HG03060 (cell line): ENCODE results near the gene GSTP1.
"Not testable (repeated sequence)": the region's sequence is repeated elsewhere in the genome, so short reads cannot be mapped to it uniquely, and the experiment has no call there.

Experiments
- ATAC-seq: cut with Tn5 transposase; IDR thresholded peaks from one replicate; pipeline ENCODE4 v1.9.1; 2021; ENCODE audit warnings: low read depth, moderate number of reproducible peaks; ENCODE audit not compliant: unreplicated experiment

The GSTP1 gene

DNA sequence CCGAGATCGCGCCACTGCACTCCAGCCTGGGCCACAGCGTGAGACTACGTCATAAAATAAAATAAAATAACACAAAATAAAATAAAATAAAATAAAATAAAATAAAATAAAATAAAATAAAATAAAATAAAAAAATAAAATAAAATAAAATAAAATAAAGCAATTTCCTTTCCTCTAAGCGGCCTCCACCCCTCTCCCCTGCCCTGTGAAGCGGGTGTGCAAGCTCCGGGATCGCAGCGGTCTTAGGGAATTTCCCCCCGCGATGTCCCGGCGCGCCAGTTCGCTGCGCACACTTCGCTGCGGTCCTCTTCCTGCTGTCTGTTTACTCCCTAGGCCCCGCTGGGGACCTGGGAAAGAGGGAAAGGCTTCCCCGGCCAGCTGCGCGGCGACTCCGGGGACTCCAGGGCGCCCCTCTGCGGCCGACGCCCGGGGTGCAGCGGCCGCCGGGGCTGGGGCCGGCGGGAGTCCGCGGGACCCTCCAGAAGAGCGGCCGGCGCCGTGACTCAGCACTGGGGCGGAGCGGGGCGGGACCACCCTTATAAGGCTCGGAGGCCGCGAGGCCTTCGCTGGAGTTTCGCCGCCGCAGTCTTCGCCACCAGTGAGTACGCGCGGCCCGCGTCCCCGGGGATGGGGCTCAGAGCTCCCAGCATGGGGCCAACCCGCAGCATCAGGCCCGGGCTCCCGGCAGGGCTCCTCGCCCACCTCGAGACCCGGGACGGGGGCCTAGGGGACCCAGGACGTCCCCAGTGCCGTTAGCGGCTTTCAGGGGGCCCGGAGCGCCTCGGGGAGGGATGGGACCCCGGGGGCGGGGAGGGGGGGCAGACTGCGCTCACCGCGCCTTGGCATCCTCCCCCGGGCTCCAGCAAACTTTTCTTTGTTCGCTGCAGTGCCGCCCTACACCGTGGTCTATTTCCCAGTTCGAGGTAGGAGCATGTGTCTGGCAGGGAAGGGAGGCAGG lies at the start of gene GSTP1:
TSS of gene GSTP1 (plus strand) at position 566 of the 958 bp plus-strand sequence. CDS start at position 598, 32 bp downstream.
- ATAC-seq, result no peak

DNA sequence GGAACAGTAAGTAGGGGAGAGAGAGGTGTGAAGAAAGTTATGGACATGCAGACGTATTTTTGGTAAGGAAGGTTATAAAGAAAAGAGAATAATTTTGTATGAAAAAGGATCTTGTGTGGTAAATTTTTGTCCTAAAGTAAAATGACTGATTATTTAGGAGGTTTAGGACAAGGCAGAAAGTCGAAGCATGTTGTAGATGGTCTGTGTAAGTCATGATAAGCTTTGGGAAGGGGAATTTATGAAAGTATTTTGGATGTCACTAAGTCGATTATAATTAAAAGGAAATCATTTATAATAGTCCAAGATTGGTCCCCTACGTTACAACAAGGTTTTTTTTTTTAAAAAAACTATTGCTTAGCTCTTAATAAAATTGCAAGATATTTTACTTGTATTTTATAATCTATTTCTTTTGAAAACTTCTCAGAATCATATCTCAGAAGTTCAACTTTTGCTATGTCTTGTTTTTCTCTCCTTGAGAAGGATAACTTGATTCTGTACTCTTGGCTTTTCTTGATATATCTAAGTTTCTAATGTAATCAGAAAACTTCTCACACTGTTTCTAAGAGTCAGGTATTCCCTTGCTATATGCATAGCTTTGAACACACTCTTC lies 49.4 kb upstream of the GSTP1 start:
- no peak for ATAC-seq

DNA sequence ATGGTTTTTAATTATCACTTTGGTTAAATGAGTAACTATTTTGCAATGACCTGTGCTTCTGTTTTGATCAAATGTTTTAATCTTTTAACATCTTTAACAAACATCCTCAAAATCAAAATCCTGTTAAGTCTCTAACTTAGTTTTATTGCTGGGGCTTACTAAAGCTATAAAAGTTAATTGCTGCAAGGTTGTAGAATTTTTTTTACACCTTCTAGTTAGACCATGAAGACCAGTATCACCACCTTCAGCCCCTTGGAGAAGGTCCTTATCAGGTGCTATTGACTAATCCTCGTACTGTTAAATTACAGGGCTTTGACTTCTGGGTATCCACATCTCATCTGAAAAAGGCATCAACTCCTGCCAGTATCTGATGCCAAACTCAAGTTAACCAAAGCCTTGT lies 48.1 kb upstream of the GSTP1 start:
- ATAC-seq, result no peak

DNA sequence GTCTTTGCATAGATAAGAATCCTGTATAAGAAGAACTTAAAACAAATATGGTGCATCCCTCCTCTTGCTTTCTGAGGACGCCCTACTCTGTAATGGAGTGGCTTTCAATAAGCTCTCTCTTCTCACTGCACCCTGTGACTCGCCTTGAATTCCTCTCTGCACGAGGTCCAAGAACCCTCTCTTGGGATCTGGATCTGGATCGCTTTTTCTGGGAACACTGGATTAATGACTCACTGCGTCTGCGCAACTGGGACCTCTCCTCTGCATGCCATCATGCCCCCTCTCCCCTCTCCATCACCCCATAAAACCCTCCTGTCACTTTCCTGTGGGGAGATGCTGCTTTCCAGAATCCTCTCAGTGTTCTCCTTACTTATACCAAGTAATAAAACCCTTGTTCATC lies 45.3 kb upstream of the GSTP1 start:
- ATAC-seq, result no peak

DNA sequence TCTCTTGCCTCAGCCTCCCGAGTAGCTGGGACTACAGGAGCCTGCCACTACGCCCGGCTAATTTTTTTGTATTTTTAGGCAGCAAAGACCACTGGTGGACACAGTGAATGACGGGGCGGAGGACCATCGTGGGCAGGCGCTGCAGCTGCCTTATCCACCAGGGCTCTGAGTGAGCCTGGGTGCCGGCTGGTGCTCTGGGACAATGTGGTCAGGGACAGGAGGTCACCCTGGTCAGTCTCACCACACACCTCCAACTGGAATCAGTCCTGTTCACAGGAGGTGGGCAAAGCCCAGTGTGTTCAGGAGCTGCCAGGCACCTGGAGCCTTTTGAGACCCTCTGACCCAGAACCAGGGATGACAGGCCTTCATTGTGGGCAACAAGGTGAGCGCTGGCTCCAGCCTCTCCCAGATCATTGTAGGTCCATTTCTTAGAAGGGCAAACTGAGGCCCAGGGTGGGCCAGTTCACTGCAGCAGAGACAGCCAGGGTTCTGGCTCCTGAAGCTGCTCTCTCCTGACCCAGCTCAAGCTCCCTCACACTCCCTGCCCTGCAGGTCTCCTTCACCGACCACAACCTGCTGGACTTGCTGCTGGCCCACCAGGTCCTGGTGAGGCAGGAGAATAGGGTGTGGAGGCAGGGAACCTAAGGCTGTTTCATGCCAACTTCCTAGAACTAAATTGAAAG lies 44.6 kb upstream of the GSTP1 start:
- ATAC-seq, result no peak

DNA sequence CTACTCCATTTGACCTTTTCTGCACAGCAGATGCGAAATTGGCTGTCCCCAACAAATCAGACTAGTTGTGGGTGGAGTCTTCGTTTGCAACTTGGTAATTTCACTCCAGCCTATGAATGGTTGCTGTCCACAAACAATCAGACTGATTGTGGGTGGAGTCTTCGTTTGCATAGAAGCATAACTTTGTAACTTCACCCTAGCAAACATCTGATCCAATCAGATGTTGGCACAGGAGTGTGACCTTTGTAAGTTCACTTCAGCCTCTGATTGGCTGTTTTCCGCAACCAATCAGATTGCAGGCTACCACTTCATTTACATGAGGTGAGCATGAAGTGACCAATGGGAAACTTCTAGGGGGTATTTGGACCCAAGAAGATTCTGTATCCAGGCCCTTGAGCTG lies 44.1 kb upstream of the GSTP1 start:
- ATAC-seq, result no peak

DNA sequence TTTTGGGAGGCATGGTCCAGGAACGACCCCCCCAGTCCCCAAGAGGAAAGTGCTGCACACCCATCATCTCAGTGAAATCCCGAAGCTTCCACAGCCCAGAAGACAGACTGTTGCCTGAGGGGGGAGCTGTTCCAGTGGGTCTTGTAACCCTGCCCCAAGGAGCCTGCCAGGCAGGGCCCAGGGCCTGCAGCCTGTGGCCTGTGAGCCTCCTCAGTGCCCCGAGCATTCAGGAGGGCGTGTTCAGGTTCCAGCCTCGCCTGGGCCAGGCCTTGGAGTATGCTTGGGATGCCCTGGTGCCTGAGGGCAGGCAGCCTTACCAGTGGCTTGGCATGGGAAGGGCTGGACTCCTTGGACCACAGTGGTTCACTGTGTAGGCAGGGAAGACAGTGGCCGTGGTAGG lies 42.4 kb upstream of the GSTP1 start:
- ATAC-seq, result no peak

DNA sequence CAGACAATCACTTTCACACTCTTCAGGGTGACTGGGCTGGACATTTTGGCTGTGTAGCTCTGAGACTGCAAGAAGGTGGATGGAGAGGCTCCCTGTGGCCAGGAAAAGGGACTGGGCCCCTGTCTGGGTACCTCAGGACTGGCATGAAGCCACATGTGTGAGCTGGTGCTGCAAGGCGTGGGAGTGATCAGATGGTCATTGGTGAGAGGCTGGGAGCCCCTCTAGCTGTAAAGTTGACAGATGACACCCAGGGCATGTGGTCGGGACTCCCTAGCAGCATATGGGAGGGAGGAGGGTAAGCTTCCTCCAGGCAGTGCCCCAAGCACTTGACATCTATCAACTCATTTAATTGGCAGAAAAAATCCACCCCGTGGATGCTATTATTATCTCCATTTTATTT lies 41.4 kb upstream of the GSTP1 start:
- ATAC-seq, result no peak

DNA sequence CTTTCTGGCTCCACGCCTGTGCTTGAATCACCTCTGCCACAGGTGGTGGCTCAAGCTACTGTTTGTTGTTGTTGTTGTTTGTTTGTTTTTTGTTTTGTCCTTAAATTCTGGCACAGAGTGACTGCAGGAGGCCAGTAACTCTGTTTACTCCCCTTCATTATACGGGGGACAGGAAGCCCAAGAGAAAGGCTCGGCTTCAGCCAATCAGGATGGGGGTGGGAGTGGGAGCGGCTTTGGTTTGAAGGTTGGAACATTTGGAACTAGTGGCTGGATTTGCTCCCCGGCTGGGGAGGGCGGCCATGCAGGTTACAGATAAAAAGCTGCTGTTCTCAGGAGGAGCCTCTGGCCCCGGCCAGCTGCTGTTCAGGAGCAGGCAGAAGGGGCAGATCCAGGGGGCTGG lies 40.6 kb upstream of the GSTP1 start:
- no peak for ATAC-seq

DNA sequence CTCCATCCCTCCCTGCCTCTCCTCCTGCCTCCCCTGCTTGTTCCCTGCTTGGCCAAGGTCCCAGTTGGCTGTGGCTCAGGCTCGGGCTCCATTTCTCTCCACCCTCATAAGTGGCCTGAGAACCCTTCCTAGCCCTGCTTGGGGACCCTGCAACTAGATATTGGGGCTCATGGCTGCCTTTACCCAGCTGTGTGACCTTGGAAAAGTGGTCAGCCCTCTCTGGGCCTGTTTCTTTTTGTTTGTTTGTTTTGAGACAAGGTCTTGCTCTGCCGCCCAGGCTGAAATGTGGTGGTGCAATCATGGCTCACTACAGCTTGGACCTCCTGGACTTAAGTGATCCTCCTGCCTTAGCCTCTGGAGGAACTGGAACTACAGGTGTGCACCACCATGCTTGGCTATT lies 40.0 kb upstream of the GSTP1 start:
- no peak for ATAC-seq

DNA sequence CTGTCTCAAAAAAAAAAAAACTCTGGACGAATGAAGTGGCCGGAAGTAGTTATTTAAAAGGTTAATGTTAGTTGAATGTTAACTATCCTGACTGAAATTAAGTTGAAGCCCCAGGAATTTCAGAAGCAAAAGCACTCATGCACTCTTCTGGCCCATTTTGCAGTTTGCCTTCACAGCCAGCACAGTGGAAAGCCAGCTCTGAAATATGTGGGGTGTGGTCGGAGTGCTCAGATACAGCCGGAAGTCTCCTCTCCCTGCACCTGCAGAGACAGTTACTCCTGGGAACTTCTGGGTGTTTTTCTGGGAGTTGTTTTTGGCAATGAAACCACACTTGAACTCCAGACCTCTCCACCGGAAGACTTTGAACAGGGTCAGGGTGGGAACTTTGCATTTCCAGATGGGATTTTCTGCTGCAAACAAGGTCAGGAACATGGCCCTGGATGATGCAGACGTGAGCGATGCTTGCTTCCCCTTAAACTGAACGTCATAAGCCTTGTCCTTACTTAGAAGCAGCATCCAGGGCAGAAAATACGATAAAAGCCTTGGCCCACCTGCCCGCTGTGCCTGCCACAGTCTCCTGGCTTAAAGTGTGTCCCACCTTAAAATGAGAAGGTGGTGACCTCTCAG lies 38.9 kb upstream of the GSTP1 start:
- no peak for ATAC-seq

DNA sequence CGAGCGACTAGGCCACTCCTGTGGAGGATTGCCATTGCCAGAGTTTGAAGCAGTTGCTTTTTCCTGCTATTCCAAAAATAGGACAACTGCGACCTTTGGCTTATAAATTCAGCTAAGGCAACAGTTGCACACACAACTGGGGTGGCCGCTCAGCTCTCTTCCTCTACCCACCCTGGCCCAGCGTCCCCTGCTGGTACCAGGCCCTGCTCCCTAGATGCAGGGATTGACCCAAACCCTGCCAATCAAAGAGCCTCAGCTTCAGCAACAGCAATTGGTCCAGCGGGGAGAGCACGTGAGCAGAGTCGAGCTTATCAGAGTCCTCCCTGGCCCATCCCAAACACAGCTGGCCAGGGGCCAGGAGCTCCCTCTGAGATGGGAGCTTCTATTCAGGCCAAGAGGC lies 38.3 kb upstream of the GSTP1 start:
- no peak for ATAC-seq

DNA sequence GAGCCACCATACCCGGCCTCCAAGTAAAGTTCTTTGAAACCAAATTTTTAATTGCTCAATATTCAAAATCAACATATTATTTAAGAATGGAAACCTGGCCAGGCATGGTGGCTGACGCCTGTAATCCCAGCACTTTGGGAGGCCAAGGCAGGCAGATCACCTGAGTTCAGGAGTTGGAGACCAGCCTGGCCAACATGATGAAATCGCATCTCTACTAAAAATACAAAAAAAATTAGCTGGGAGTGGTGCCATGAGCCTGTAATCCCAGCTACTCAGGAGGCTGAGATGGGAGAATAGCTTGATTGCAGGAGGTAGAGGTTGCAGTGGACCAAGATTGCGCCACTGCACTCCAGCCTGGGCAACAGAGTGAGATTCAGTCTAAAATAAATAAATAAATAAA lies 35.5 kb upstream of the GSTP1 start:
- ATAC-seq, result not testable (repeated sequence)

DNA sequence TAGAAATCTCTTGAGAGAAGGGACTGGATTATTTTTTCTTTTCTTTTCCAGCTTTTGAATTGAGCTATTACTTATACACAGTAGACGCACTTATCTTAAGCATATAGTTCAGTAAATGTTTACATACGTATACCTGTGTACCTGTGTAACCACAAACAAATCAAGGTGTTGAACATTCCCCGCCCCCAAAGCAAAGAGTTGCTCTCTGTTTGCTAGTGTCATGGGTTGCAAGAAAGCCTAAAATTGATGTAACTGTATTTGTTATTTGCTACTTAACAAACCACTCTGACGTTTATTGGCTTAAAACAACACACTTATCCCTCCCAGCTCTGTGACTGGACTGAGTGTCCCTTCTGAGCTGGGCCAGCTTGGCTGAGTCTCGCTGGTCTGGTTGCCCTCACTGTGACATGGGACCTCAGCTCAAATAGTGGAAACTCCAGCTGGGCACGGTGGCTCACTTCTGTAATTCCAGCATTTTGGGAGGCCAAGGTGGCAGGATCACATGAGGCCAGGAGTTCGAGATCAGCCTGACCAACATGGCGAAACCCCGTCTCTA lies 35.0 kb upstream of the GSTP1 start:
- no peak for ATAC-seq

DNA sequence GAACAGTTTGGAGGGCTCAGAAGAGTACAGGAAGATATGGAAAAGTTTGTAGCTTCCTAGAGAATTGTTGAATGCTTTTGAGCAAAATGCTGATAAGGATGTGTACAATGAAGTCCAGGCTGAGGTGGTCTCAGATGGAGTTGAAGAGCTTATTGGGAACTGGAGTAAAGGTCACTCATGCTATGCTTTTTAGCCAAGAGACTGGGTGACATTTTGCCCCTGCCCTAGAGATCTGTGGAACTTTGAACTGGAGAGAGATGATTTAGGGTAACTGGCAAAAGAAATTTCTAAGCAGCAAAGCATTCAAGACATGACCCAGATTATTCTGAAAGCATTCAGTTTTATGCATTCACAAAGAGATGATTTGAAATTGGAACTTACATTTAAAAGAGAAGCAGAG lies 32.5 kb upstream of the GSTP1 start:
- ATAC-seq, result no peak

DNA sequence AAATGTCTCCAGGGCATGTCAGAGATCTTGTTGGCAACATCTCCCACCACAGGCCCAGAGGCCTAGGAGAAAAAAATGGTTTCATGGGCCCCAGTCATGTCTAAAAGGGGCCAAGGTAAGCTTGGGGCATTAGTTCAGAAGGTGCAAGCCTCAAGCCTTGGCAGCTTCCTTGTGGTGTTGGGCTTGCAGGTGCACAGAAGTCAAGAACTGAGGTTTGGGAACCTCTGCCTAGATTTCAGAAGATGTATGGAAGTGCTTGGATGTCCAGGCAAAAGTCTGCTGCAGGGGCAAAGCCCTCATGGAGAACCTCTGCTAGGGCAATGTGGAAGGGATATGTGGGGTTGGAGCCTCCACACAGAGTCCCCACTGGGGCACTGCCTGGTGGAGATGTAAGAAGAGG lies 31.9 kb upstream of the GSTP1 start:
- ATAC-seq, result not testable (repeated sequence)

DNA sequence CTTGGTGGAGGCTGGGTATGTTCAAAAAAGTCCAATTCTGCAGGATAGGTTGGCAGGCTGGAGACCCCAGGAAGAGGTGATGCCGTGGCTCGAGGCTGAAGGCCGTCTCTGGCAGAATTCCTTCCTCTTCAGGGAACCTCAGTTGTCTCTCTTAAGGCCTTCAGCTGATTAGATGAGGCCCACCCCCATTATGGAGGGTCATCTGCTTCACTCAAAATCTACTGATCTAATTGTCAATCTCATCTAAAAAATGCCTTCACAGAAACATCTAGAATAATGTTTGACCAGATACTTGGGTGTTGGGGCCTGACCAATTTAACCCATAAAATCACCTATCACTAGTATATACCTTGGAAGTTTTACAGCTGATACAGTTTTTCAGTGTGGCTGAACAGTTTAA lies 27.4 kb upstream of the GSTP1 start:
- no peak for ATAC-seq

DNA sequence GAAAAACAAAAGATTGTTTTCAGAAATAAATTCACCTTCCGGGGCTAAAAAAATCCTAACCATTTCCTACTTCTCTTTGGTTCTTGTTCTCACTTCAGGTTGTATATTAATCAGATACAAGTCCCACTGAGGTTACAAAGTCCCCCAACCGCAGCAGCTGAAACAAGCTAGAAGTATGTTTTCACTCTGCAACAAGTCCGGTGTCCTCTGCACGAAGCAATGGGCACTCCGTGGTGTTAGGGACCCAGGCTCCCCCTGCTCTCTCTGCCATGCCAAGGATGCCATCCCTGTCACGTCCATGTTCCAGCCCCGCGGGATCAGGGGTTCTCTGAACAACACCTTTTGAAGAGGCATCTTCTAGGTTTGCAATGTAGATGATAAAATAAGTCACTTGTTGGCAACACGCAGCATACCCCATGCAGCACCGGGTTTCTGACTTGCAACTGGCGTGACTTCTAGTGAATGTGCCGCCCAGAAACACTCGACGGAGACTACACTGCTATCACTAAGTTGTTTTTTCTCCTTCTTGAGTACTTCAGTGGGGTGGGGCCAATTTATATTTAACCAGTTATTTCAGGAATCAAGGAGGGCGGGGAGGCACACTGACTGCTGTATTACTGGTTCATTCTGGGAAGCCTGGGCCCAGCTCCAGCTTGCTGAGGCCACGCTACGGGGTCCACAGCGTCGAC lies 25.4 kb upstream of the GSTP1 start:
- no peak for ATAC-seq

DNA sequence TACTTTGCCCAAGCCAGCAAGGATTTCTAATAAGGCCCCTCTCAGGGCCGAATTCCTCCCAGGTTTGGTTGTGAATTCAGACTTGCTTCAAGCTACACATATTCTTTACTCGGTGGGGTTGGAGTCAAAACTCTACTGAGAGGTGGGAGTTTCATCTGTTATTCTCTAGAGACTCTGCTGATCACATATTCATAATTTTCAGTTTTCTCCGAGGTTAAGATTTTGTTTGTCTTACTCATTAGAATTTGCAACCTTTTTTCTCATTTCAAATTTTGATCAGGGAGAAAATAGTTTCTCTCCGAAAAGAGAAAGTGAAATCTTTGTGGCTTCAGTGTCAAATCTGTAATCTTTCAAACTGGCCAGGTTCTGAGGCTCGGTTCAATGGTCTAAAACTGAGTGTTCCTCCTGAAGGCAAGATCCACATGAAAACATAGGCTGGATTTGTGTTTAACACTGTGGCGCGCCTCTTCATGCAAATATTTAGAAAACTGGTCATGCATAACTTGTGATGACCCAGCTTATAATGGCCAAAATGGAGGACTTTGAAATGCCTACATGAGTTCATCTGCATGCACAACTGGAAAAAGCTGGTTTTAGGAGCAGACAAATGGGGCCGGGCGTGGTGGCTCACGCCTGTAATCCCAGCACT lies 21.5 kb upstream of the GSTP1 start:
- ATAC-seq, result peak; percentile 63
